ENCODE measurements around the gene LTBP2. TPM values are rescaled to one million over a fixed set of nuclear protein-coding genes. Genes with fewer than 3 reads are reported as not detected.

Gene LTBP2
- total and polyA plus RNA-seq, 2 of the 13 experiments (the other 11 are each of a cell fraction or from before 2014, with no cell fraction given), result 0.20 to 0.41 TPM

GRCh38 chr14:74573421-74574089, 38.5 kb downstream of the LTBP2 start (continued):
- TF ChIP-seq ZNF407 (CRISPR knock-in tag; IDR thresholded peaks at IDR 0.05; ENCODE audit: not compliant biosample characterization) (no peak), ZNF572 (CRISPR knock-in tag; IDR thresholded peaks at IDR 0.05) (no peak), HOXA3 (CRISPR knock-in tag; IDR thresholded peaks at IDR 0.05) (no peak), PHF8 (CRISPR knock-in tag; IDR thresholded peaks at IDR 0.05) (no peak), ZXDC (CRISPR knock-in tag; IDR thresholded peaks at IDR 0.05) (no peak), KDM5B (CRISPR knock-in tag; IDR thresholded peaks at IDR 0.05; ENCODE audit: borderline replicate concordance) (no peak), POLR2G (IDR thresholded peaks at IDR 0.05; ENCODE audit: low read depth, low read length) (no peak), MED8 (CRISPR knock-in tag; IDR thresholded peaks at IDR 0.05; ENCODE audit: insufficient replicate concordance) (no peak), PHF21A (CRISPR knock-in tag; IDR thresholded peaks at IDR 0.05) (no peak), CEBPG (CRISPR knock-in tag; IDR thresholded peaks at IDR 0.05) (no peak)

All from HepG2 (cell line).